Mucosa of gallbladder (tissue), 1 donor: ENCODE results near the gene CPT2. TPM values are rescaled to one million over a fixed set of nuclear protein-coding genes. Genes with fewer than 3 reads are reported as not detected.

Source experiments
- DNase-seq: peaks from one replicate; pipeline ENCODE4 v3.0.0-alpha.2; 2020; ENCODE audit warnings: low spot score
- total RNA-seq: library from RNA; stranded (reverse); gene quantifications from one replicate; pipeline ENCODE4 v1.2.1, GENCODE V29; 2021
- donor health status: DM: no; HTN: no; CAD: no.

Gene CPT2
- total RNA-seq, 1 donor from 2014 or later, result 35.0 TPM

- DNase-seq, result no peak
Measured at GRCh38 chr1:53214376-53214940, 17.8 kb downstream of the CPT2 start.

- no peak for DNase-seq
Measured at GRCh38 chr1:53218201-53218600, 21.6 kb downstream of the CPT2 start.

- no peak for DNase-seq
Measured at GRCh38 chr1:53219711-53220110, 23.1 kb downstream of the CPT2 start.

- DNase-seq, result peak; percentile 95
Measured at GRCh38 chr1:53220171-53220961, 23.7 kb downstream of the CPT2 start, which contains the start of gene CZIB. CZIB (minus strand) TSS chr1:53220634; CDS start chr1:53220575, 59 bp downstream.

- no peak for DNase-seq
Measured at GRCh38 chr1:53220962-53221286, 24.3 kb downstream of the CPT2 start.

GRCh38 chr1:53237638-53238037 lies 41.0 kb downstream of the CPT2 start:
- no peak for DNase-seq

GRCh38 chr1:53238197-53239155 lies 41.9 kb downstream of the CPT2 start, which contains the start of gene MAGOH:
MAGOH (minus strand) TSS chr1:53238518; CDS start chr1:53238448, 70 bp downstream.
- DNase-seq, result peak; percentile 95

- no peak for DNase-seq
Measured at GRCh38 chr1:53241828-53242227, 45.2 kb downstream of the CPT2 start.

GRCh38 chr1:53242381-53242780 lies 45.8 kb downstream of the CPT2 start:
- DNase-seq, result no peak

- no peak for DNase-seq
Measured at GRCh38 chr1:53244141-53244540, 47.5 kb downstream of the CPT2 start.

GRCh38 chr1:53246261-53247134 lies 49.9 kb downstream of the CPT2 start:
- DNase-seq, result no peak

- no peak for DNase-seq
Measured at GRCh38 chr1:53249706-53250105, 53.1 kb downstream of the CPT2 start.

- DNase-seq, result no peak
Measured at GRCh38 chr1:53250325-53250724, 53.7 kb downstream of the CPT2 start.

GRCh38 chr1:53254011-53254640 lies 57.5 kb downstream of the CPT2 start:
- DNase-seq, result no peak

- no peak for DNase-seq
Measured at GRCh38 chr1:53255031-53255430, 58.4 kb downstream of the CPT2 start.

GRCh38 chr1:53256511-53257453 lies 60.2 kb downstream of the CPT2 start:
- no peak for DNase-seq

- DNase-seq, result no peak
Measured at GRCh38 chr1:53257454-53258081, 60.9 kb downstream of the CPT2 start.

GRCh38 chr1:53258216-53258615 lies 61.6 kb downstream of the CPT2 start:
- DNase-seq, result no peak

- DNase-seq, result no peak
Measured at GRCh38 chr1:53259932-53260331, 63.3 kb downstream of the CPT2 start.
